ENCODE data around the gene COP1. TPM values are rescaled to one million over a fixed set of nuclear protein-coding genes. Genes with fewer than 3 reads are reported as not detected.
A peak's percentile ranks its signal among the peaks of the same experiment; 100 is the strongest.

Gene COP1
- total and polyA plus RNA-seq, 2 donors (not counting 1 experiment from before 2014, with no cell fraction given), result 18.7 to 68.5 TPM

DNA sequence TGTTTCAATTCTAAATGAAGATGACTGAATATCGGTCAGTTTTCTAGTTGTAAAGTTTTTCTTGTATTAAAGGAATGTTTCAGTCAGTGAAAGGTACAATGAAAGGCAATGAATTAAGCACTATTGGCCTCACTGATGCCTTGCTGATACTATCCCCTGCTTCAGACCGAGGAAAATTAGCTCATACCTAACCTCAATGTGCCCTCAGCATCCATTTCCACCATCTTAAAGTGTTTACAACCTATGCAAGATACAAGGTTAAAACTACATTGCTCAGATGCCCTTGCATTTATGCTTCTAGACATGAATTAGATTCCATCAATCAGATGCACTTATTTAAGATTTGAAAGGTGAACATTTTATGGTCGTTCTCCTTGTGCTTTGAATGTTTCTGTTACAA, 184.5 kb downstream of the COP1 start:
- Histone ChIP-seq H3K4me2 (replicated peaks; ENCODE audit: low read depth, low read length, poor library complexity, severe bottlenecking) (no peak overlapping the region), H3K79me2 (ENCODE audit: control insufficient read depth, insufficient read depth, low read length) (peaks cover 4% of the 10 kb centered on the region), H2AFZ (ENCODE audit: insufficient read depth, low read depth, low read length, poor library complexity, severe bottlenecking) (no peak overlapping the region), H3K9me3 (ENCODE audit: control extremely low read depth in 1 of 3, control insufficient read depth in 2 of 3, insufficient read depth in 1 of 3, low read length in 2 of 3) (no peaks in the 10 kb centered on the region), H3K27me3 (replicated peaks in 1 of 4; ENCODE audit: control extremely low read depth in 1 of 4, control insufficient read depth in 3 of 4, insufficient read depth in 4 of 4, low read length in 3 of 4) (no peaks in the 10 kb centered on the region), H4K20me1 (ENCODE audit: control insufficient read depth, insufficient read depth, low read length, poor library complexity, severe bottlenecking) (no peaks in the 10 kb centered on the region), H3K36me3 (replicated peaks in 1 of 2; ENCODE audit: control extremely low read depth in 1 of 2, control insufficient read depth in 1 of 2, extremely low read depth in 1 of 2, insufficient read depth in 2 of 2, low read length in 1 of 2) (peaks cover 2 to 10% of the 10 kb centered on the region in 2 experiments), H3K4me1 (ENCODE audit: control insufficient read depth in 2 of 2, insufficient read depth in 2 of 2, low read length in 2 of 2) (peaks cover 2 to 3% of the 10 kb centered on the region in 2 donors), H3K27ac (ENCODE audit: low read length in 2 of 2) (no peak overlapping the region), H3K9ac (ENCODE audit: low read length) (no peak overlapping the region), H3K4me3 (ENCODE audit: control extremely low read depth in 1 of 5, extremely low read depth in 1 of 5, insufficient read depth in 1 of 5, low read depth in 2 of 5, low read length in 4 of 5) (no peak overlapping the region)
- Mint-ChIP-seq H3K9me3 (ENCODE audit: insufficient read depth) (no peaks in the 10 kb centered on the region), H3K4me3 (no peak overlapping the region), H3K27ac (no peak overlapping the region), H3K4me1 (peaks cover 8% of the 10 kb centered on the region), H3K27me3 (no peaks in the 10 kb centered on the region)
- CTCF ChIA-PET, result interaction anchor here (1.1 kb wide), 1 partner anchor 60 kb away, joined by 3 read pairs; no protein-coding TSS in a partner anchor
- intact Hi-C loops (cut with micrococcal nuclease), result no loop called here
- DNase-seq (no peak), ATAC-seq (ENCODE audit: low read depth) (no peak)
- TF ChIP-seq EZH2 (IDR thresholded peaks at IDR 0.05; ENCODE audit: borderline replicate concordance, insufficient read depth, low read depth, low read length, poor library complexity, severe bottlenecking), result no peak
- TF ChIP-seq, protein P1, sequence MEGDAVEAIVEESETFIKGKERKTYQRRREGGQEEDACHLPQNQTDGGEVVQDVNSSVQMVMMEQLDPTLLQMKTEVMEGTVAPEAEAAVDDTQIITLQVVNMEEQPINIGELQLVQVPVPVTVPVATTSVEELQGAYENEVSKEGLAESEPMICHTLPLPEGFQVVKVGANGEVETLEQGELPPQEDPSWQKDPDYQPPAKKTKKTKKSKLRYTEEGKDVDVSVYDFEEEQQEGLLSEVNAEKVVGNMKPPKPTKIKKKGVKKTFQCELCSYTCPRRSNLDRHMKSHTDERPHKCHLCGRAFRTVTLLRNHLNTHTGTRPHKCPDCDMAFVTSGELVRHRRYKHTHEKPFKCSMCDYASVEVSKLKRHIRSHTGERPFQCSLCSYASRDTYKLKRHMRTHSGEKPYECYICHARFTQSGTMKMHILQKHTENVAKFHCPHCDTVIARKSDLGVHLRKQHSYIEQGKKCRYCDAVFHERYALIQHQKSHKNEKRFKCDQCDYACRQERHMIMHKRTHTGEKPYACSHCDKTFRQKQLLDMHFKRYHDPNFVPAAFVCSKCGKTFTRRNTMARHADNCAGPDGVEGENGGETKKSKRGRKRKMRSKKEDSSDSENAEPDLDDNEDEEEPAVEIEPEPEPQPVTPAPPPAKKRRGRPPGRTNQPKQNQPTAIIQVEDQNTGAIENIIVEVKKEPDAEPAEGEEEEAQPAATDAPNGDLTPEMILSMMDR (IDR thresholded peaks at IDR 0.05), result no peak
- POLR2A ChIA-PET, result no interaction called here
- 100% methylated on average over 1 of the region's 3 CpGs for WGBS (ENCODE audit: insufficient coverage)

DNA sequence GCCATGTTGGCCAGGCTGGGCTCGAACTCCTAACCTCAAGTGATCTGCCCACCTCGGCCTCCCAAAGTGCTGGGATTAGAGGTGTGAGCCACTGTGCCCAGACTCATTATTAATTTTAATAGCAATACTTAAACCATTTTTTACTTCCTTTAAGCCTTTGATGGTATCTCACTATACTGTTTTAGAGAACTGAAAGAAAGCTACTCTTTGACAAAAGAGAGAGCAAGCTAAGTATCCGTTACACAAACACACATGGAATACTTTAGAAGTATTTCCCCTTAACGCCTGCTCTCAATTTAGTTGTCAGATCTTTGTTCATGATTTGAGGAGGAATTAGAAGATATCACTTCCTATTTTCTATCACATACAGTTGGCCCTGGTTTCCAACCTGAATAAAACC, 189.4 kb downstream of the COP1 start:
- H3K79me2 ChIP-seq (ENCODE audit: control insufficient read depth, insufficient read depth, low read length), result no peaks in the 10 kb centered on the region
- no CpG with 5 or more reads among the region's 4 CpGs for WGBS (ENCODE audit: insufficient coverage)
- H3K9me3 ChIP-seq (ENCODE audit: control extremely low read depth in 1 of 3, control insufficient read depth in 2 of 3, insufficient read depth in 1 of 3, low read length in 2 of 3), result no peaks in the 10 kb centered on the region
- peaks cover 10% of the 10 kb centered on the region for H3K4me1 Mint-ChIP-seq
- no peak overlapping the region for H3K4me3 ChIP-seq (ENCODE audit: control extremely low read depth in 1 of 5, extremely low read depth in 1 of 5, insufficient read depth in 1 of 5, low read depth in 2 of 5, low read length in 4 of 5)
- no peak for ATAC-seq (ENCODE audit: low read depth)
- H3K4me3 Mint-ChIP-seq, result no peak overlapping the region
- ChIA-PET CTCF (no interaction called here), POLR2A (no interaction called here)
- no peaks in the 10 kb centered on the region for H3K9me3 Mint-ChIP-seq (ENCODE audit: insufficient read depth)
- no peaks in the 10 kb centered on the region for H3K27me3 ChIP-seq (replicated peaks in 1 of 4; ENCODE audit: control extremely low read depth in 1 of 4, control insufficient read depth in 3 of 4, insufficient read depth in 4 of 4, low read length in 3 of 4)
- no peaks in the 10 kb centered on the region for H3K27me3 Mint-ChIP-seq
- no peak for TF ChIP-seq EZH2 (IDR thresholded peaks at IDR 0.05; ENCODE audit: borderline replicate concordance, insufficient read depth, low read depth, low read length, poor library complexity, severe bottlenecking)
- TF ChIP-seq, protein P1 (IDR thresholded peaks at IDR 0.05), result no peak
- no peak overlapping the region for H3K27ac ChIP-seq (ENCODE audit: low read length in 2 of 2)
- peaks cover 2 to 6% of the 10 kb centered on the region in 2 experiments for H3K36me3 ChIP-seq (replicated peaks in 1 of 2; ENCODE audit: control extremely low read depth in 1 of 2, control insufficient read depth in 1 of 2, extremely low read depth in 1 of 2, insufficient read depth in 2 of 2, low read length in 1 of 2)
- H3K4me1 ChIP-seq (ENCODE audit: control insufficient read depth in 2 of 2, insufficient read depth in 2 of 2, low read length in 2 of 2), result peaks cover 3 to 4% of the 10 kb centered on the region in 2 donors
- peak overlapping the region; percentile 34 for H3K27ac Mint-ChIP-seq
- no peak overlapping the region for H3K4me2 ChIP-seq (replicated peaks; ENCODE audit: low read depth, low read length, poor library complexity, severe bottlenecking)
- no peaks in the 10 kb centered on the region for H4K20me1 ChIP-seq (ENCODE audit: control insufficient read depth, insufficient read depth, low read length, poor library complexity, severe bottlenecking)
- intact Hi-C loops (cut with micrococcal nuclease), result no loop called here
- no peak overlapping the region for H3K9ac ChIP-seq (ENCODE audit: low read length)
- peak; percentile 12 for DNase-seq
- H2AFZ ChIP-seq (ENCODE audit: insufficient read depth, low read depth, low read length, poor library complexity, severe bottlenecking), result no peak overlapping the region
